AG09309 (cell line): ENCODE data around the gene MLXIPL.

Source experiments
- DNase-seq: peaks from one replicate; pipeline ENCODE4 v3.0.0-alpha.2; 2010; ENCODE audit warnings: low read depth
- H3K4me3 ChIP-seq: 2 replicates; pipeline ENCODE4 v1.5.1; 2011; ENCODE audit warnings: mild to moderate bottlenecking, low read depth, low read length, moderate library complexity; ENCODE audit not compliant: control insufficient read depth
- TF ChIP-seq, protein P1 (sequence below): IDR thresholded peaks from 2 replicates; pipeline ENCODE4 v1.5.1; 2011; ENCODE audit warnings: mild to moderate bottlenecking, low read depth, low read length, inconsistent platforms; ENCODE audit not compliant: insufficient read depth, control insufficient read depth; ENCODE audit errors: missing control alignments

MLXIPL gene

GRCh38 chr7:73645643-73646174 is 21.4 kb upstream of the MLXIPL start:
- H3K4me3 ChIP-seq: no peak overlapping the region
- no peak for DNase-seq
- TF ChIP-seq, protein P1, sequence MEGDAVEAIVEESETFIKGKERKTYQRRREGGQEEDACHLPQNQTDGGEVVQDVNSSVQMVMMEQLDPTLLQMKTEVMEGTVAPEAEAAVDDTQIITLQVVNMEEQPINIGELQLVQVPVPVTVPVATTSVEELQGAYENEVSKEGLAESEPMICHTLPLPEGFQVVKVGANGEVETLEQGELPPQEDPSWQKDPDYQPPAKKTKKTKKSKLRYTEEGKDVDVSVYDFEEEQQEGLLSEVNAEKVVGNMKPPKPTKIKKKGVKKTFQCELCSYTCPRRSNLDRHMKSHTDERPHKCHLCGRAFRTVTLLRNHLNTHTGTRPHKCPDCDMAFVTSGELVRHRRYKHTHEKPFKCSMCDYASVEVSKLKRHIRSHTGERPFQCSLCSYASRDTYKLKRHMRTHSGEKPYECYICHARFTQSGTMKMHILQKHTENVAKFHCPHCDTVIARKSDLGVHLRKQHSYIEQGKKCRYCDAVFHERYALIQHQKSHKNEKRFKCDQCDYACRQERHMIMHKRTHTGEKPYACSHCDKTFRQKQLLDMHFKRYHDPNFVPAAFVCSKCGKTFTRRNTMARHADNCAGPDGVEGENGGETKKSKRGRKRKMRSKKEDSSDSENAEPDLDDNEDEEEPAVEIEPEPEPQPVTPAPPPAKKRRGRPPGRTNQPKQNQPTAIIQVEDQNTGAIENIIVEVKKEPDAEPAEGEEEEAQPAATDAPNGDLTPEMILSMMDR: no peak

DNA sequence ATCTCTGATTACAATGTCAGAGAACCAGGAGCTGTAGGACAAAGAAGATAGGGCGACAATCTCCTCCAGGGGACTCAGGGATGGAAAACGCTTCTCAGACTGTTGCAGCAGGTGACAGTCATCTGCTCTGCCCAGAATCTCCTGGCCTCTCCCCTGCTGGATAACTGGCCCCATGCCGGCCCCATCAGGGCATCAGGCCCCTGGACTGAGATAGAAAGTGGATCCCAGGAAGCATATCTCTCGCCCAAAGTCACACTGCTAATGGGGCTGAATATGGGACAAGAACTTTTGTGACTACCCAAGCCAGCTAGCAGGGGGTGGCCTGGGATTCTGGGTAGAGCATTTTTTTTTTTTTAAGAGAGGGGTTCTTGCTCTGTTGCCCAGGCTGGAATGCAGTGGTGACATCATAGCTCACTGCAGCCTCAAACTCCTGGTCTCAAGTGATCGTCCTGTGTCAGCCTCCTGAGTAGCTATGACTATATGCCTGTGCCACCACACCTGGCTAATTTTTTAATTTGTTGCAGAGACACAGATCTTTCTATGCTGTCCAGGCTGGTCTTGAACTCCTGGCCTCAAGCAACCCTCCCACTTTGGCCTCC is 20.5 kb upstream of the MLXIPL start:
- H3K4me3 ChIP-seq: no peak overlapping the region
- TF ChIP-seq, protein P1: no peak

GRCh38 chr7:73642834-73643233 is 18.5 kb upstream of the MLXIPL start:
- DNase-seq: no peak
- TF ChIP-seq, protein P1: no peak
- H3K4me3 ChIP-seq: no peak overlapping the region

More for the DNA sequence above, 20.5 kb upstream of the MLXIPL start:
- DNase-seq: no peak

DNA sequence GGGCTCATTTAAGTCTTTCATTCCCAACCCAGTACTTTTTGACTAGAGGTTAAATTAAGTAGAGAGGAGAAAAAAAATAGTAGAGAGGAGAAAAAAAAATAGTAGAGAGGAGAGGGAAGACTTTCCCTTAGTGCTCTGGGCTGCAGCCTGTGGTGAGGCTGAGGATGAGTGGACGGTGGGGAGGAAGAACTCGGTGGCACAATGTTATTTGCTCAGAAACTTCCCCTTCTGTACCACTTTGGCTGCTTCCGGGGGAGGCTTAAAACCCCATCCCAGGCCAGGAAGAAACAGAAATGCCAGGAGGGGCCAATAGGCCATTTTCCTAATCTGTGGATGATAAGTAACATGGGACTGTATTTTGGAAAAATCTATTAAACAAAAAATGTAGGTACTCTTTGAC is 14.6 kb upstream of the MLXIPL start:
- DNase-seq: no peak
- no peak overlapping the region for H3K4me3 ChIP-seq
- TF ChIP-seq, protein P1: no peak

- DNase-seq: no peak
- TF ChIP-seq, protein P1: no peak
Measured at GRCh38 chr7:73635428-73636200, 11.3 kb upstream of the MLXIPL start.

GRCh38 chr7:73633844-73634243 is 9.5 kb upstream of the MLXIPL start:
- H3K4me3 ChIP-seq: no peak overlapping the region
- no peak for DNase-seq
- TF ChIP-seq, protein P1: no peak

More at GRCh38 chr7:73635428-73636200, 11.3 kb upstream of the MLXIPL start:
- H3K4me3 ChIP-seq: no peak overlapping the region
